HG03103 (cell line): ENCODE results near the gene AHI1.

ENCODE experiments used
- ATAC-seq: cut with Tn5 transposase; IDR thresholded peaks from one replicate; pipeline ENCODE4 v1.9.1; 2021; ENCODE audit warnings: low read depth; ENCODE audit not compliant: unreplicated experiment

Gene AHI1

GRCh38 chr6:135243871-135244796 lies 253.4 kb downstream of the AHI1 start:
- ATAC-seq, result no peak

- ATAC-seq, result no peak
These were observed 256.8 kb downstream of the AHI1 start for GRCh38 chr6:135240711-135241110.

DNA sequence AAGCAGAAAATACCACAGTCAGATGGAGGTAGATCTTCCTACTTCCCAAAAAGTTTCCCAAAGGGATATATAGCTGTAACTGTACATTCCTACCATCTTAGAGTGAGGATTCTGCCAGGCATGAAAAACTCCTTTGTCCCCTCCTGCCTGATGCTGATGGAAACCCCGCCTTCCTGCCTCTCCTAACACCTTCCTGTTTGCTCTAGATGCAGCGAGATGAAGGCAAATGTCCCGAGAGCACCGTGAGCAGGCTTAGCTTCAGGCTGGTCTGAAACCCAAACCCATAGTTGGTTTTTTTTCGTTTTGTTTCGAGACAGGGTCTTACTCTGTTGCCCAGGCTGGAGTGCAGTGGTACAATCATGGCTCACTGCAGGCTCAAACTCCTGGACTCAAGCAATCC lies 260.8 kb downstream of the AHI1 start:
- no peak for ATAC-seq

- ATAC-seq, result no peak
These were observed 261.2 kb downstream of the AHI1 start for GRCh38 chr6:135236319-135236718.

- ATAC-seq, result no peak
These were observed 261.8 kb downstream of the AHI1 start for GRCh38 chr6:135235716-135236115.

GRCh38 chr6:135234492-135234780 lies 263.1 kb downstream of the AHI1 start:
- ATAC-seq, result no peak

- peak; percentile 55 for ATAC-seq
These were observed 263.7 kb downstream of the AHI1 start for GRCh38 chr6:135233686-135234491.
